Breast epithelium (tissue), 4 donors: Measurements from ENCODE around the gene IGFL2. TPM values are rescaled to one million over a fixed set of nuclear protein-coding genes. Genes with fewer than 3 reads are reported as not detected.
"Not testable (repeated sequence)": the region's sequence is repeated elsewhere in the genome, so short reads cannot be mapped to it uniquely, and the experiment has no call there.

Experiments
- DNase-seq, 2 donors: peaks; one replicate each; pipeline ENCODE4 v3.0.0-alpha.2; 2019; ENCODE audit warnings: low spot score in 2 of 2
- H3K27ac ChIP-seq, 2 donors: fragments of 200-600 bp; sonication (generic) in 1 of 2; one replicate each; pipeline ENCODE4 v1.5.1; 2016 to 2019; ENCODE audit warnings: mild to moderate bottlenecking in 1 of 2
- H3K27me3 ChIP-seq, 2 donors: fragments of 200-600 bp; sonication (generic) in 1 of 2; one replicate each; pipeline versions ENCODE4 v1.5.1 to v1.6.0; 2017 to 2019; ENCODE audit warnings: control low read depth in 1 of 2, mild to moderate bottlenecking in 1 of 2
- H3K36me3 ChIP-seq: fragments of 200-600 bp; one replicate; pipeline ENCODE4 v1.5.1; 2019
- H3K4me1 ChIP-seq, 2 donors: fragments of 200-600 bp; sonication (generic); one replicate each; pipeline ENCODE4 v1.5.1; 2016 to 2019; ENCODE audit warnings: control low read depth in 1 of 2
- H3K4me3 ChIP-seq, 3 donors: fragments of 200-600 bp; sonication (generic); 1 replicate in 2 of 3; 2 replicates in 1 of 3; pipeline ENCODE4 v1.5.1; 2016 to 2019; ENCODE audit warnings: mild to moderate bottlenecking in 3 of 3, moderate library complexity in 2 of 3
- H3K9me3 ChIP-seq, 2 donors: fragments of 200-600 bp; sonication (generic) in 1 of 2; one replicate each; pipeline ENCODE4 v1.5.1; 2016 to 2019; ENCODE audit warnings: control low read depth in 1 of 2
- CTCF ChIP-seq, 3 donors: fragments of 450-650 bp; IDR thresholded peaks; one replicate each; pipeline ENCODE4 v1.5.1; 2016 to 2017; ENCODE audit warnings: antibody characterized with exemption in 3 of 3, mild to moderate bottlenecking in 3 of 3, moderate library complexity in 3 of 3
- POLR2A ChIP-seq: fragments of 450-650 bp; IDR thresholded peaks from one replicate; pipeline ENCODE4 v1.6.1; 2016; ENCODE audit warnings: antibody characterized with exemption, mild to moderate bottlenecking, moderate library complexity
- POLR2AphosphoS5 ChIP-seq, 3 donors: sonication (generic); formaldehyde crosslinking; IDR thresholded peaks; one replicate each; pipeline ENCODE4 v1.6.1; 2017; ENCODE audit warnings: antibody characterized with exemption in 3 of 3
- intact Hi-C: fragments of 100-400 bp; cut with DNase I; formaldehyde crosslinking; loops from one replicate; pipeline ENCODE4 v1.15.1; 2023; ENCODE audit warnings: low total_unique reads
- total RNA-seq, 3 donors: library from RNA; depleted of rRNA; stranded (reverse); fragments of >200 nt; gene quantifications; one replicate each; pipeline ENCODE4 v1.1.0, GENCODE V29; 2016

Gene IGFL2
- not detected for total RNA-seq

- no peaks in the 10 kb centered on the region for H3K27me3 ChIP-seq
- no peaks in the 10 kb centered on the region for H3K9me3 ChIP-seq
- intact Hi-C loops = no loop called here
- H3K4me3 ChIP-seq = no peak within 1 kb of the TSS
- TF ChIP-seq POLR2AphosphoS5 (IDR thresholded peaks at IDR 0.05) (no peak), POLR2A (no peak), CTCF (IDR thresholded peaks at IDR 0.05) (no peak)
- no peaks in the 10 kb centered on the region for H3K4me1 ChIP-seq
- no peak within 1 kb of the TSS for H3K27ac ChIP-seq
- DNase-seq = no peak
- H3K36me3 ChIP-seq = no peaks in the 10 kb centered on the region
Measured at GRCh38 chr19:46147791-46148288, at the start of gene IGFL2. TSS of gene IGFL2 (plus strand) at chr19:46148238. CDS start at chr19:46148279, 41 bp downstream.

- no peak for TF ChIP-seq POLR2AphosphoS5 (IDR thresholded peaks at IDR 0.05)
- no peak for TF ChIP-seq POLR2A
- TF ChIP-seq CTCF (IDR thresholded peaks at IDR 0.05) = no peak
- intact Hi-C loops = no loop called here
- DNase-seq = no peak
Measured at GRCh38 chr19:46100344-46100743, 47.7 kb upstream of the IGFL2 start.

GRCh38 chr19:46101293-46101692 lies 46.7 kb upstream of the IGFL2 start:
- H3K27ac ChIP-seq = no peak overlapping the region
- no peak for TF ChIP-seq POLR2AphosphoS5 (IDR thresholded peaks at IDR 0.05)
- no peak for TF ChIP-seq CTCF (IDR thresholded peaks at IDR 0.05)
- TF ChIP-seq POLR2A = no peak
- no peaks in the 10 kb centered on the region for H3K27me3 ChIP-seq
- no peaks in the 10 kb centered on the region for H3K4me1 ChIP-seq
- no peak overlapping the region for H3K4me3 ChIP-seq
- H3K36me3 ChIP-seq = no peaks in the 10 kb centered on the region
- H3K9me3 ChIP-seq = peaks cover 6 to 30% of the 10 kb centered on the region in 2 donors
- DNase-seq = no peak
- intact Hi-C loops = no loop called here

More at GRCh38 chr19:46100344-46100743, 47.7 kb upstream of the IGFL2 start:
- Histone ChIP-seq H3K4me3 (no peak overlapping the region), H3K9me3 (peaks cover 6 to 31% of the 10 kb centered on the region in 2 donors), H3K4me1 (no peaks in the 10 kb centered on the region), H3K36me3 (no peaks in the 10 kb centered on the region), H3K27ac (no peak overlapping the region), H3K27me3 (no peaks in the 10 kb centered on the region)

GRCh38 chr19:46102333-46102732 lies 45.7 kb upstream of the IGFL2 start:
- H3K4me3 ChIP-seq, H3K27ac ChIP-seq, DNase-seq, intact Hi-C loops, H3K4me1 ChIP-seq, H3K27me3 ChIP-seq, H3K36me3 ChIP-seq: not testable (repeated sequence)
- H3K9me3 ChIP-seq = peaks cover 6 to 20% of the 10 kb centered on the region in 2 donors

GRCh38 chr19:46107371-46107770 lies 40.7 kb upstream of the IGFL2 start:
- DNase-seq = peak in 1 of 2 donors; percentile 86
- H3K4me1 ChIP-seq = no peaks in the 10 kb centered on the region
- no peaks in the 10 kb centered on the region for H3K27me3 ChIP-seq
- peak overlapping the region; percentile 58 to 66 for H3K27ac ChIP-seq
- intact Hi-C loops = no loop called here
- no peak for TF ChIP-seq POLR2A
- no peak for TF ChIP-seq POLR2AphosphoS5 (IDR thresholded peaks at IDR 0.05)
- no peak for TF ChIP-seq CTCF (IDR thresholded peaks at IDR 0.05)
- no peaks in the 10 kb centered on the region for H3K36me3 ChIP-seq
- H3K9me3 ChIP-seq = peaks cover 0 to 11% of the 10 kb centered on the region in 2 donors
- H3K4me3 ChIP-seq = no peak overlapping the region

GRCh38 chr19:46109876-46110275 lies 38.2 kb upstream of the IGFL2 start:
- TF ChIP-seq POLR2A = no peak

More at GRCh38 chr19:46109876-46110275, 38.2 kb upstream of the IGFL2 start:
- Histone ChIP-seq H3K4me3 (no peak overlapping the region), H3K36me3 (no peaks in the 10 kb centered on the region), H3K4me1 (peaks cover 0 to 4% of the 10 kb centered on the region in 2 donors), H3K9me3 (peaks cover 0 to 4% of the 10 kb centered on the region in 2 donors), H3K27me3 (no peaks in the 10 kb centered on the region), H3K27ac (no peak overlapping the region)
- intact Hi-C loops = no loop called here
- DNase-seq = no peak
